Colon (tissue), 2 donors: ENCODE results near the gene HHIPL1.

Experiments
- FAIRE-seq: peaks from 2 replicates; lab custom pipeline; 2012; peaks lifted over from hg19 to GRCh38; lab: Jason Lieb, UNC
- donor health status: control.
- donor health status: control.

HHIPL1 gene

GRCh38 chr14:99644723-99645544 is at the start of gene HHIPL1:
Gene HHIPL1 (plus strand): TSS chr14:99645129. CDS start chr14:99645208, 79 bp downstream.
- FAIRE-seq, result no peak

- no peak for FAIRE-seq
These were observed 49.4 kb upstream of the HHIPL1 start for GRCh38 chr14:99595524-99595923.

DNA sequence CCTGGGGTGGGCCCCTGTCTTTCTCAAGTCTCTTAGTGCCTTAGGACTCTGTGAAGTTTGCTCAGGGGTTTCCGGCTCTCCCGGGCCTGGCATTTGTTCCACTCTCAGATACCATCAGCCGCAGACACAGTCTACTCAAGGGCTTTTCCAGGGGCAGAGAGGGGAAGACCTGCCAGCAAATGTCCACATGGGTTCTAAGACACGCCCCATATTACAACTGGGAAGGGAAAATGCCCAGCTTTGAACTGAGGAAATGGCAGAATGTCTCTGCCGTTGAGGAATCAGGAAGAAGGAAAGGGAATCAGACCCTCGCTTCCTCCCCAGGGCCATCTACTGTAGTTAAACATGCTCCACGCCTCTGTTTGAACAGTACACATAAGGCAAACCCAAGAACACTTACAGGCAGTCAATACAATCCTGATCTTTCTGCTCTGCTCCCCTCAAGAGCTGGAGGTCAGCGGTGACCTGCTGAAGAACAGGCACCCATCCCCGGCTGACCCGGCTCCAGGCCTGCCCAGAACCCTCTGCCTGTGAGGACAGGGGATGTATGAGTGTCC is 48.8 kb upstream of the HHIPL1 start:
- no peak for FAIRE-seq

DNA sequence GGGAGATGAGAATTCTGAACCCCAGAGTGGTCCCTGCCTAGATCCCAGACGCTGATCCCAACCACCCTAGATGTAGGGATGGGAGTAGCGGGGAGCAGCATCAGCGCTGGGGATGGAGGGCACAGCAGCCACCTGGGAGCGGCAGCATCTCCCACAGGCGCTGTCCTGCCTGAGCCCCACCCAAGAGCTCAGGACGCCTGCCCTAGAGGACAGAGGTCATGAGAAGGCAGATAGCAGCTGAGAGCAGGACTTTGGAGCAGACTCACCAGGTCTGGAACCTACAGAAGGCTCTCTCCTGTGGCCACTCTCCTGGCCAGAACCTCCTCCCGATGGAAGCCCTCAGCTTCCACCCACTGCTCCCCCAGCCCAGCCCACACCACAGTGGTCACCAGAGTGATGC is 48.2 kb upstream of the HHIPL1 start:
- FAIRE-seq, result no peak

- no peak for FAIRE-seq
These were observed 46.9 kb upstream of the HHIPL1 start for GRCh38 chr14:99597911-99598600.

- no peak for FAIRE-seq
These were observed 46.2 kb upstream of the HHIPL1 start for GRCh38 chr14:99598774-99599173.

- no peak for FAIRE-seq
These were observed 45.5 kb upstream of the HHIPL1 start for GRCh38 chr14:99599393-99599792.

GRCh38 chr14:99600232-99600888 is 44.6 kb upstream of the HHIPL1 start:
- no peak for FAIRE-seq

DNA sequence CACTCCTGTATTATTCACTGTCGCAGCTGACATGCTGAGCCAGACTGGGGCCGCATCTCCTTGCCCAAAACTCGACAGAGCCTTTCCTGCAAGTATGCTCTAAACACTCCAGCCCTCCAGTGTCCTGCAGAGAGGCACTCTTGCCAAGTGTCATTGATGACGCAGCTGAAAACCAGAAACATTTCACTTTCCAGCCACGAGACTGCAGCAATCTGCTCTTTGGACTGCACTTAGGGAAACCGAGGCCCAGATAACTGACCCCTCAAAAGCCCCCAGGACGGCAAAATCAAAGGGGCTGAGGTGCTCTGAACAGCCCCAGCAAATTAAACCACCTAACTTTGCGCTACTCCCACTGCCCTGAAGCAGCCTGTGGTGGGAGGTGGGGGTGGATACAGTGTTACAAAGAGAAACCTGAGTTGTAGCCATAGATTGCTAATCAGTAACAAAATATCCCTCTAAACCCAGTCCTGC is 43.5 kb upstream of the HHIPL1 start:
- no peak for FAIRE-seq

GRCh38 chr14:99602054-99602787 is 42.7 kb upstream of the HHIPL1 start:
- no peak for FAIRE-seq

DNA sequence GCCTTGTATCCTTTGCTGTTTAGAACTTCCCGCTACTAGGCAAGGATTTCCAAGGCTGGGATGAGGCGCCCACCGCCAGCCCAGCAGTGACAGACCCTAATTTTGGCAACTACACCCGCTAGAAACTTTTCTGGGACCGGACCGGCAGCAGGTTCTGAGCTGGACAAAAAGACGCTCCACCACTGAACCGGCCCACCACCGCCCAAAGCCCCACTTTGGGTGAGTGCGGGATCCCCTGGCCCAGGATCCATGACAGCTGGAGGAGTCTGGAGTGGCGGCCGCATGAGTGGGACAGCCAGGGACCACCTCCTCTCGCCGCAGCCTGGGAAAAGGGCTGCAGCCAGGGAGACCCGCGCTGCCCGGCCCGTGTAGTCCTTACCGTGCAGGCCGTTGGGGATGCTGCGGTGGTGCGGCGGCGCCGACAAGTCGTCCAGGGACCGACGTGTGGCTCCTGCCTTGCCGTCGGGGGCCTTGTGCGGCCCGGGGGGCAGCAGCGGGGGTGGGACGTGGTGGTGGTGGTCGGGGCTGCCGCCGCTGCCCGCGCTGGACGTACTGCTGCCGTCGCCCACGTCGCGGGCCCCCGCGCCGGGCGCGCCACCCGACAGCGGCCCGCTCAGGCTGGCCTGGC is 42.0 kb upstream of the HHIPL1 start:
- no peak for FAIRE-seq

DNA sequence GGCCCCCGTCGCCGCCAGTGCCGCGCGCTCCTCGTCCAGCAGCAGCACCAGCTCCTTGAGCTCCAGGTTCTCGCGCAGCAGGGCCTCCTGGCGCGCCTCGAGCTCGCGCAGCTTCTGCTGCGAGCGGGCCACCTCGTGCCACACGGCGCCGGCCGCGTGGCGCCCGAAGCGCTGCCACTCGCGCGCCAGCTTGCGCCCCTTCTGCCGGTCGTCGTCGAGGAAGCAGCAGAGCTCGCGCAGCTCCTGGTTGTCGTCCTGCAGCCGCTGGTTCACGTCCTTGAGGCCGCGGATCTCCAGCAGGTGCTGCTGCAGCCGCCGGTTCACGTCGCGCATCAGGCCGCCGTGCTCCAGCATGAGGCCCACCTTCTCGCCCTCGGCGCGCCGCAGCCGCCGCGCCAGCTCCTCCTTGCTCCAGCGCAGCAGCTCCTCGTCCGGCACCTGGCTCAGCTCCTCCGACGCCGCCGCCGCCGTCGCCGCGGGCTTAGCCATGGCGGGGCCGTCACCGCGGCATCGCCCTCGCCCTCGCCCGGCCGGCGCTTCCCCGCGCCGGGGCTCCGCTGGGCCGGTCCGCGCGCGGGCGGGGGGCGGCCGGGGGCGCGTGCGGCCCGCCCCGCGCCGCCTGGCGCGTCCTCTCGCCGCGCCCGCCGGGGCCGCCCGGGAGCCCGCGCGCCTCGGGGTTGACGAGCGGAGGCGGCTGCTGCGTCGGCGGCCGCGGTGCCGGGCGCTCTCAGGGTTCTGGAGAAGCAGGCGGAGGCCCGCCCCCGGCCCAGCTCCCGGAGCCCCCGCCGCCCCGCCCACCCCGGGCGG is 41.3 kb upstream of the HHIPL1 start, which contains the start of gene CCDC85C:
Gene CCDC85C, minus strand, starts transcription at position 737 of the 807 bp plus-strand sequence. Its CDS starts 248 bp downstream, at position 489.
- FAIRE-seq, result no peak

- no peak for FAIRE-seq
These were observed 40.6 kb upstream of the HHIPL1 start for GRCh38 chr14:99604278-99604765.

DNA sequence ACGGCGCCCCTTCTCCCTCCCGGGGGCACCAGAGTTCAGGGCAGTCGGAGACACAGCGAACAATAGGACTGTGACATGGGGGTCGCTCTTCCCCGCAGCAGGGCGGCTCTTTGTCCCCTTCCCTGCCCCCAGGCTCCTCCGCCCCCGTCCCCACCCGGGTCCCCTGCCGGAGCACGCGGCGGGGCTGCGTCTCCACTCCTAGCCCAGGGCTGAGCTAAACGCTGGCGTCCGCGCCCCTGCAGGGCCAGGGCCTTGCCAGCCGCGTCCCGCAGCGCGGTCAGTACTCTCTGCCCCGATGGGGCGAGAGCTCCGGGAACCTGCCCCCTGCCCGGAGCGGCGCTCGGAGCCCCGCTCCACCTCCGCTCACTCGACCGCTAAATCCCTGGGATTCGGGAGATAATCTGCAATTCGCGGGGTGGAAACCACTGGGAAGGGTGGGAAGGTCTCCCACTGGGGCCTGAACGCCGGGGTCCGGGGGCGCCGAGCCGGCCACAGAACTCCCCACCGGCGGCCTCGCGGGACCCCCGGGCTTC is 40.1 kb upstream of the HHIPL1 start:
- no peak for FAIRE-seq

GRCh38 chr14:99605299-99605961 is 39.5 kb upstream of the HHIPL1 start:
- FAIRE-seq, result no peak

DNA sequence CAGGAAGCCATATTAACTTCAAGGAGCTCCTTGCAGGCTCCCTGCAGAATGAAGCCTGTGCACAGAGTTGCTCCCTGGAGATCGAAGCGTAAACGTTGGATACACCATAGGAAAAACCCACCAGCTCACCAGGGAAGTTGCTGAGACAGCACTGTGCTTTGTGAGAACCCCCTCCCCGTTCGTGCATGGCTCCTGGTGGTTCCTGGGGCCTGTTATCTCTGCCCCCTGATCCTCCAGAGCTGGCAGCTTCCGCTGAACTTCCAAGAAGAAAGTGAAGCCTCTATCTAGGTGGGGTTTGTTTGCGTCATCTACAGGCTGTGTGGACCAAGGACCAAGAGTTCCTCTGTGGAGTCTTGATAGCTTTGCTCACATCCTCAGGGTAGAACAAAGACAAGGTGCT is 38.6 kb upstream of the HHIPL1 start:
- FAIRE-seq, result no peak

DNA sequence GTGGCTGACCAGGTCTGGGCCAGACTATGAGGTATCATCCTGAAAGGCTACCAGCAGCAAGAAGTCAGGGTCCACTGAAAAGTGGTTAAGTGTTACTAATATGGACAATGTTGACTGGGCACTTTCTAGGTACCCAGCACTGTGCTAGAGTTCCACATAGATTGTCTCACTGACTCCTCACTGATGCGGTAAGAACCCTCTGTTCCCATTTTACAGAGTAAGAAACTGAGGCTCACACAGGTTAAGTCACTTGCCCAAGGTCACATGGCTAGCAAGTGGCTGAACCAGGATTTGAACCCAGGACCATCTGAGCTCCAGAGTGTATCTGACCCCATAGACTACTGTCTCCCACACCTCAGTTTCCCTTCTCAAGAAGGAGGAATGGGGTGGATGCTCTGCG is 36.3 kb upstream of the HHIPL1 start:
- no peak for FAIRE-seq

DNA sequence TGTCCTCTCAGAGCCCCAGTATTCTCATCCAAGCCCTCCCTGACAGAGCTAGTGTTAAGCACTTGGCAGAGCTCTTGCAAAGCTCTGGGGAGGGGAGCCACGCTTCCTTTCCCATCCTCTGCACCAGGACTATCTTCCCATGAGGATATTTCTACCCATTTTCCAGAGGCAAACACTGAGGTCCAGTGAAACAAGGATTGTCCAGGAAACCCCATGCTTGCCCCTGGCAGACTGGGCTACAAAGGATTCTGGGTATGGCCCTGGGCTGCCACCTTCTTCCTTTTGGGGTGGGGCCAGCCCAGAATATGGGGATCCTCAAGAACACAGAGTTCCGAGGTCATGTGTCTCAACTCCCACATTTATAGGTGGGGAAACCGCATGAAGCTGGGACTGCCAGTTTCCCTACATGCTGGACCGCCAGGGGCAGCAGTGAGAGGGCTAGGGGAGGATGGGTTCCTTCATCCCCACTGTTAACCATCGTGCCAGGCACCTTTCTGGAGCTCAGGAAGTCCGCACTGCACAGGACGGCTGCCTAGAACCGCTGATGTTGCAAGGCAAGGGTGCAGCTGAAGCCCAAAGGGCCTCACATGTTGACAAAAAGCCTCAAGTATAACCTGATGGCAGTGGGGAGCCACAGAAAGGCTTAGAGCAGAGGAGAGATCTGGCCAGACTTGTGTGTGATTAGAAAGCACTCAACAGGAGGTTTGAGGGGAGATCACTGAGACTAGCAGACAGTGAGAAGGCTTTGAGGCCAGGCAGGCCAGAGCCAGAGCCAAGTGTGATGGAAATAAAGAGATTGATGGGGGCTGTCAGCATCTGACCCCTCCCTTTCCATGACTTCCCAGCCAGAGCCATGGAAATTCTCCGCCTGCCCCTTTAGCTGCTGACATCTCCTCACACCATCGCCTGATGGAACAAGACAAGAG is 35.4 kb upstream of the HHIPL1 start:
- no peak for FAIRE-seq
